HCT116 (cell line): Measurements from ENCODE around the gene SLC5A12. TPM values are rescaled to one million over a fixed set of nuclear protein-coding genes. Genes with fewer than 3 reads are reported as not detected.

Source experiments
- ATAC-seq: fragments of 200-7000 bp; cut with Tn5 transposase; 2 replicates; pipeline ENCODE4 v1.9.1; 2020; ENCODE audit warnings: mild to moderate bottlenecking, moderate library complexity
- BruUV-seq: library from RNA; stranded (reverse); fragments of 400-500 nt; replicated peaks from 2 replicates; lab custom pipeline; 2021; lab: Mats Ljungman, UMichigan
- CTCF ChIA-PET: fragments of 300-600 bp; sonication (Branson Sonifier 250); formaldehyde crosslinking; loops from one replicate; lab custom pipeline; 2021; ENCODE audit warnings: antibody characterized with exemption; lab: Charles Lee
- POLR2A ChIA-PET: fragments of 300-600, 350-600 bp; sonication (Branson Sonifier 250); formaldehyde crosslinking; loops from one replicate; lab custom pipeline; 2021; ENCODE audit warnings: antibody characterized with exemption; lab: Charles Lee
- RAD21 ChIA-PET, 2 experiments: fragments of 300-600 bp; sonication (Branson Sonifier 250); formaldehyde crosslinking; loops; one replicate each; lab custom pipeline; 2023; ENCODE audit warnings: low total read pairs in 2 of 2; ENCODE audit not compliant: uncharacterized antibody in 2 of 2, unreplicated experiment in 2 of 2, low non-redundant PET in 1 of 2; lab: Charles Lee
- DNase-seq: peaks from one replicate; pipeline ENCODE4 v3.0.0-alpha.2; 2010; ENCODE audit warnings: low read depth, low spot score
- H2AFZ ChIP-seq: fragments of 200-600 bp; shearing (Covaris generic), sonication (generic); 2 replicates; pipeline ENCODE4 v1.6.1; 2017; ENCODE audit warnings: low read depth, mixed run types, mixed read lengths, antibody characterized with exemption, low read length; ENCODE audit not compliant: poor library complexity, severe bottlenecking
- H3K27ac ChIP-seq: 2 replicates; pipeline ENCODE4 v1.5.1; 2012; ENCODE audit warnings: low read depth, low read length
- H3K27me3 ChIP-seq: fragments of 200-600 bp; sonication (generic); 2 replicates; pipeline ENCODE4 v1.6.1; 2016; ENCODE audit warnings: mixed run types, low read length, mixed read lengths; ENCODE audit not compliant: insufficient read depth
- H3K36me3 ChIP-seq, 2 experiments: fragments of 200-500 bp in 1 of 2; fragments of 200-600 bp in 1 of 2; sonication (Bioruptor generic) in 1 of 2; sonication (generic) in 1 of 2; 2 replicates each; pipeline versions ENCODE4 v1.5.1 to v1.6.1; 2014 to 2016; ENCODE audit warnings: low read length in 2 of 2, inconsistent platforms in 1 of 2, mixed read lengths in 1 of 2, mixed run types in 1 of 2; ENCODE audit not compliant: insufficient read depth in 2 of 2, control insufficient read depth in 1 of 2
- H3K4me1 ChIP-seq, 2 experiments: fragments of 200-600 bp in 1 of 2; sonication (generic) in 1 of 2; 2 replicates each; pipeline versions ENCODE4 v1.5.1 to v1.6.1; 2012 to 2017; ENCODE audit warnings: low read length in 2 of 2, inconsistent platforms in 1 of 2, mild to moderate bottlenecking in 1 of 2, mixed read lengths in 1 of 2, mixed run types in 1 of 2, moderate library complexity in 1 of 2; ENCODE audit not compliant: insufficient read depth in 2 of 2, control insufficient read depth in 1 of 2
- H3K4me2 ChIP-seq: fragments of 200-600 bp; sonication (generic); 2 replicates; pipeline ENCODE4 v1.6.1; 2017; ENCODE audit warnings: mixed run types, low read length, mixed read lengths
- H3K4me3 ChIP-seq, 2 experiments: fragments of 200-600 bp in 1 of 2; sonication (generic) in 1 of 2; replicated peaks in 1 of 2; 2 replicates each; pipeline ENCODE4 v1.5.1; 2011 to 2016; ENCODE audit warnings: low read length in 2 of 2, control low read depth in 1 of 2, low read depth in 1 of 2, mild to moderate bottlenecking in 1 of 2, mixed read lengths in 1 of 2, mixed run types in 1 of 2
- H3K79me2 ChIP-seq: fragments of 200-600 bp; sonication (generic); 2 replicates; pipeline ENCODE4 v1.6.1; 2017; ENCODE audit warnings: mild to moderate bottlenecking, mixed run types, low read length, moderate library complexity, mixed read lengths; ENCODE audit not compliant: insufficient read depth
- H3K9ac ChIP-seq: fragments of 200-600 bp; sonication (generic); 2 replicates; pipeline ENCODE4 v1.6.1; 2016; ENCODE audit warnings: low read length, mixed read lengths
- H3K9me2 ChIP-seq: fragments of 200-600 bp; sonication (generic), shearing (Covaris generic); 2 replicates; pipeline ENCODE4 v1.6.1; 2017; ENCODE audit warnings: mixed run types, mild to moderate bottlenecking, moderate library complexity; ENCODE audit not compliant: insufficient read depth
- H3K9me3 ChIP-seq, 2 experiments: fragments of 200-500 bp in 1 of 2; fragments of 200-600 bp in 1 of 2; sonication (Bioruptor generic) in 1 of 2; sonication (generic) in 1 of 2; 2 replicates each; pipeline ENCODE4 v1.6.1; 2014 to 2017; ENCODE audit warnings: low read length in 2 of 2, mixed read lengths in 2 of 2, inconsistent platforms in 1 of 2, low read depth in 1 of 2, mild to moderate bottlenecking in 1 of 2, mixed run types in 1 of 2, moderate library complexity in 1 of 2; ENCODE audit not compliant: control insufficient read depth in 1 of 2, insufficient read depth in 1 of 2
- H4K20me1 ChIP-seq: fragments of 200-600 bp; sonication (generic), shearing (Covaris generic); 2 replicates; pipeline ENCODE4 v1.6.1; 2017; ENCODE audit warnings: mixed run types, mild to moderate bottlenecking, moderate library complexity; ENCODE audit not compliant: insufficient read depth
- EGR1 ChIP-seq: IDR thresholded peaks from 2 replicates; pipeline ENCODE4 v1.6.1; 2012; ENCODE audit warnings: low read depth
- ELF1 ChIP-seq: IDR thresholded peaks from 2 replicates; pipeline ENCODE4 v1.6.1; 2012; ENCODE audit warnings: low read depth, borderline replicate concordance
- EZH2phosphoT487 ChIP-seq: fragments of 200-600 bp; IDR thresholded peaks from 2 replicates; pipeline ENCODE4 v1.6.1; 2018; ENCODE audit warnings: antibody characterized with exemption, borderline replicate concordance
- JUND ChIP-seq: IDR thresholded peaks from 2 replicates; pipeline ENCODE4 v1.6.1; 2012
- POLR2A ChIP-seq: IDR thresholded peaks from 2 replicates; pipeline ENCODE4 v1.7.0; 2011; ENCODE audit warnings: borderline replicate concordance; ENCODE audit not compliant: insufficient read depth, insufficient read length; ENCODE audit errors: extremely low read depth
- RAD21 ChIP-seq: IDR thresholded peaks from 2 replicates; pipeline ENCODE4 v1.6.1; 2012; ENCODE audit warnings: low read depth, mild to moderate bottlenecking
- SIN3A ChIP-seq: IDR thresholded peaks from 2 replicates; pipeline ENCODE4 v1.6.1; 2012; ENCODE audit warnings: low read depth
- SP1 ChIP-seq: IDR thresholded peaks from 2 replicates; pipeline ENCODE4 v1.6.1; 2012; ENCODE audit warnings: low read depth
- SRF ChIP-seq: IDR thresholded peaks from 2 replicates; pipeline ENCODE4 v1.6.1; 2012; ENCODE audit warnings: low read depth
- TCF7L2 ChIP-seq: IDR thresholded peaks from 2 replicates; pipeline ENCODE4 v1.7.0; 2011; ENCODE audit warnings: borderline replicate concordance, inconsistent platforms; ENCODE audit not compliant: insufficient read depth, insufficient read length; ENCODE audit errors: extremely low read depth
- YY1 ChIP-seq: IDR thresholded peaks from 2 replicates; pipeline ENCODE4 v1.6.1; 2011; ENCODE audit warnings: low read length, low read depth, moderate library complexity, mild to moderate bottlenecking; ENCODE audit not compliant: insufficient replicate concordance; ENCODE audit errors: extremely low read depth
- intact Hi-C: fragments of 100-400 bp; cut with micrococcal nuclease; formaldehyde crosslinking; loops from 2 replicates; pipeline ENCODE4 v1.10.0; 2022
- total RNA-seq: library from RNA; stranded (reverse); gene quantifications from one replicate; pipeline ENCODE4 v1.2.1, GENCODE V29; 2021; ENCODE audit not compliant: unreplicated experiment
- TF ChIP-seq, protein P1 (sequence below), 3 experiments: fragments of 200-600 bp in 1 of 3; sonication (generic) in 1 of 3; IDR thresholded peaks in 2 of 3; conservative IDR thresholded peaks in 1 of 3; 2 replicates each; pipeline ENCODE4 v1.5.1; 2012 to 2017; ENCODE audit warnings: low read depth in 2 of 3, low read length in 2 of 3, antibody characterized with exemption in 1 of 3, borderline replicate concordance in 1 of 3, control low read depth in 1 of 3, mild to moderate bottlenecking in 1 of 3, mixed read lengths in 1 of 3, mixed run types in 1 of 3, moderate library complexity in 1 of 3; ENCODE audit not compliant: insufficient read depth in 1 of 3
- TF ChIP-seq, protein P2 (sequence below): IDR thresholded peaks from 2 replicates; pipeline ENCODE4 v1.6.1; 2012
- TF ChIP-seq, protein P3 (sequence below): IDR thresholded peaks from 2 replicates; pipeline ENCODE4 v1.6.1; 2011; ENCODE audit warnings: mild to moderate bottlenecking, low read length, moderate library complexity; ENCODE audit not compliant: insufficient replicate concordance; ENCODE audit errors: extremely low read depth

SLC5A12 gene
- total RNA-seq, 1 experiment from 2014 or later: not detected

DNA sequence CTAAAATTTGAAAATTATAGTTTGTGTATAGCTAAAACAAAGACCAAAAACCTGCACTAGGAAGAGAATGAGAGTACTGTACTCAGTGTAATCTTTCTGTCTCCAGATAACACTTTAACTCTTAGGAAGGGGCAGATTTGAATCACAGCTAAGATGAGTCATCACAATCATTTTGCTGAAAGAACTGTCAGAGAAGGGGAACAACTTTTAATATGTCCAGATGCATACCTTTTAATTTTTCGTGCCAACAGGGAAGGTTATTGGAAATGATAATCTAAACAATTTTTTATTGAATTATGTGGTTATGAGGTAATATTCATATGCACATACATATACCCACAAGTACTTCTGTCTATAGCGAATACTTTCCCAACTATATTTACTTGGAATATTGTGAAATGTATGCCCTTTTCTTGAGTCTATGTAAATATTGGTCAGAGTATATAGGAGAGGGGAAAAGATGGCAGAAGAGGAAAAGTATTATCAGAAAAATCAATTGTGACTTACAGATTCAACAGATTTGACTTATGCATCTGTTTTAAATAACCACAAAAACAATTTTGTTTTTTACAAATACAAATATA, 98.7 kb downstream of the SLC5A12 start:
- ATAC-seq: no peak
- Histone ChIP-seq H3K27ac (no peak overlapping the region), H3K9me3 (no peaks in the 10 kb centered on the region; a peak in 1 of 4 replicates), H3K4me3 (no peak overlapping the region), H3K9ac (no peak overlapping the region), H3K27me3 (no peaks in the 10 kb centered on the region), H4K20me1 (no peaks in the 10 kb centered on the region), H3K4me1 (no peaks in the 10 kb centered on the region), H2AFZ (no peak overlapping the region), H3K4me2 (no peak overlapping the region), H3K79me2 (no peaks in the 10 kb centered on the region), H3K9me2 (no peaks in the 10 kb centered on the region), H3K36me3 (no peaks in the 10 kb centered on the region; a peak in 1 of 4 replicates)
- TF ChIP-seq EZH2phosphoT487: no peak
- no peak for TF ChIP-seq JUND
- TF ChIP-seq SP1: no peak
- TF ChIP-seq ELF1: no peak
- TF ChIP-seq, protein P1, sequence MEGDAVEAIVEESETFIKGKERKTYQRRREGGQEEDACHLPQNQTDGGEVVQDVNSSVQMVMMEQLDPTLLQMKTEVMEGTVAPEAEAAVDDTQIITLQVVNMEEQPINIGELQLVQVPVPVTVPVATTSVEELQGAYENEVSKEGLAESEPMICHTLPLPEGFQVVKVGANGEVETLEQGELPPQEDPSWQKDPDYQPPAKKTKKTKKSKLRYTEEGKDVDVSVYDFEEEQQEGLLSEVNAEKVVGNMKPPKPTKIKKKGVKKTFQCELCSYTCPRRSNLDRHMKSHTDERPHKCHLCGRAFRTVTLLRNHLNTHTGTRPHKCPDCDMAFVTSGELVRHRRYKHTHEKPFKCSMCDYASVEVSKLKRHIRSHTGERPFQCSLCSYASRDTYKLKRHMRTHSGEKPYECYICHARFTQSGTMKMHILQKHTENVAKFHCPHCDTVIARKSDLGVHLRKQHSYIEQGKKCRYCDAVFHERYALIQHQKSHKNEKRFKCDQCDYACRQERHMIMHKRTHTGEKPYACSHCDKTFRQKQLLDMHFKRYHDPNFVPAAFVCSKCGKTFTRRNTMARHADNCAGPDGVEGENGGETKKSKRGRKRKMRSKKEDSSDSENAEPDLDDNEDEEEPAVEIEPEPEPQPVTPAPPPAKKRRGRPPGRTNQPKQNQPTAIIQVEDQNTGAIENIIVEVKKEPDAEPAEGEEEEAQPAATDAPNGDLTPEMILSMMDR (IDR thresholded peaks at IDR 0.05 in 2 of 3, conservative IDR thresholded peaks at IDR 0.05 in 1 of 3; ENCODE audit: borderline replicate concordance in 1 of 3, insufficient read depth in 1 of 3, low read depth in 2 of 3, low read length in 2 of 3): no peak
- DNase-seq: no peak
- no TSS peak for BruUV-seq
- ChIA-PET POLR2A (no interaction called here), CTCF (no interaction called here), RAD21 (no interaction called here)
- intact Hi-C loops: no loop called here

DNA sequence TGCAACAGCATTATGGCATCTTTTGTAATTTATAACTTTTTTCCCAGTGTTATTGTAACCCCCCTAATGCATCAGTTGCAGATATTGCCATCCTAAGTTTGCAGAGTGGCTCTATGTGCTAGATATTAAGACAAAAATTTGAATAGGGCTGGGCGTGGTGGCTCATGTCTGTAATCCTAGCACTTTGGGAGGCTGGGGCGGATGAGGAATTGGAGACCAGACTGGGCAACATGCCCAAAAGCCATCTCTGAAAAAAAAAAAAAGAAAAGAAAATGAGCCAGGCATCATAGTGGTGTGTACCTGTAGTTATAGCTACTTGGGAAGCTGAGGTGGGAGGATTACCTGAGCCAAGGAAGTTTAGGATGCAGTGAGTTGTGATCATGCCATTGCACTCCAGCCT, 99.7 kb downstream of the SLC5A12 start:
- no TSS peak for BruUV-seq
- Histone ChIP-seq H3K27me3 (no peaks in the 10 kb centered on the region), H3K9me2 (no peaks in the 10 kb centered on the region), H3K79me2 (no peaks in the 10 kb centered on the region), H2AFZ (no peak overlapping the region), H4K20me1 (no peaks in the 10 kb centered on the region), H3K4me1 (no peaks in the 10 kb centered on the region), H3K36me3 (no peaks in the 10 kb centered on the region), H3K9me3 (no peaks in the 10 kb centered on the region), H3K9ac (no peak overlapping the region), H3K27ac (no peak overlapping the region), H3K4me2 (no peak overlapping the region), H3K4me3 (no peak overlapping the region)
- ATAC-seq (no peak), DNase-seq (no peak)
- CTCF ChIA-PET: no interaction called here
- TF ChIP-seq, protein P2, sequence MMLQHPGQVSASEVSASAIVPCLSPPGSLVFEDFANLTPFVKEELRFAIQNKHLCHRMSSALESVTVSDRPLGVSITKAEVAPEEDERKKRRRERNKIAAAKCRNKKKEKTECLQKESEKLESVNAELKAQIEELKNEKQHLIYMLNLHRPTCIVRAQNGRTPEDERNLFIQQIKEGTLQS: no peak
- TF ChIP-seq SP1 (no peak), EZH2phosphoT487 (no peak), TCF7L2 (no peak), SRF (no peak), RAD21 (no peak), SIN3A (no peak), EGR1 (no peak), POLR2A (no peak), YY1 (no peak)
- TF ChIP-seq, protein P3, sequence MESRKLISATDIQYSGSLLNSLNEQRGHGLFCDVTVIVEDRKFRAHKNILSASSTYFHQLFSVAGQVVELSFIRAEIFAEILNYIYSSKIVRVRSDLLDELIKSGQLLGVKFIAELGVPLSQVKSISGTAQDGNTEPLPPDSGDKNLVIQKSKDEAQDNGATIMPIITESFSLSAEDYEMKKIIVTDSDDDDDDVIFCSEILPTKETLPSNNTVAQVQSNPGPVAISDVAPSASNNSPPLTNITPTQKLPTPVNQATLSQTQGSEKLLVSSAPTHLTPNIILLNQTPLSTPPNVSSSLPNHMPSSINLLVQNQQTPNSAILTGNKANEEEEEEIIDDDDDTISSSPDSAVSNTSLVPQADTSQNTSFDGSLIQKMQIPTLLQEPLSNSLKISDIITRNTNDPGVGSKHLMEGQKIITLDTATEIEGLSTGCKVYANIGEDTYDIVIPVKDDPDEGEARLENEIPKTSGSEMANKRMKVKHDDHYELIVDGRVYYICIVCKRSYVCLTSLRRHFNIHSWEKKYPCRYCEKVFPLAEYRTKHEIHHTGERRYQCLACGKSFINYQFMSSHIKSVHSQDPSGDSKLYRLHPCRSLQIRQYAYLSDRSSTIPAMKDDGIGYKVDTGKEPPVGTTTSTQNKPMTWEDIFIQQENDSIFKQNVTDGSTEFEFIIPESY: no peak
- intact Hi-C loops: no loop called here
- RAD21 ChIA-PET: no interaction called here
- POLR2A ChIA-PET: no interaction called here
